OCI-LY1 (cell line): ENCODE measurements around the gene CEP63.

Source experiments
- CTCF ChIP-seq: fragments of 200-600 bp; sonication (generic), shearing (Covaris generic); IDR thresholded peaks from 2 replicates; pipeline ENCODE4 v1.5.1; 2017; ENCODE audit warnings: mild to moderate bottlenecking, antibody characterized with exemption, low read length, moderate library complexity, mixed read lengths
- EZH2 ChIP-seq: fragments of 200-600 bp; sonication (generic), shearing (Covaris generic); IDR thresholded peaks from 2 replicates; pipeline ENCODE4 v1.8.0; 2017; ENCODE audit warnings: borderline replicate concordance, mixed run types, mild to moderate bottlenecking, antibody characterized with exemption, low read length, moderate library complexity, mixed read lengths

GRCh38 chr3:134606033-134607025, 120.5 kb downstream of the CEP63 start:
- no peak for TF ChIP-seq CTCF
- TF ChIP-seq EZH2: no peak
